Measurements from ENCODE around the gene CXCL3.

Gene CXCL3

GRCh38 chr4:74032064-74032463 lies 6.4 kb downstream of the CXCL3 start:
- DNase-seq (ENCODE audit: low read depth): no peak
- no peak for TF ChIP-seq CTCF (IDR thresholded peaks at IDR 0.05; ENCODE audit: low read depth, low read length, missing control alignments)
- no peak overlapping the region for H3K4me3 ChIP-seq (ENCODE audit: low read depth, low read length)

GRCh38 chr4:74031576-74031975 lies 6.9 kb downstream of the CXCL3 start:
- H3K4me3 ChIP-seq (ENCODE audit: low read depth, low read length): no peak overlapping the region
- no peak for TF ChIP-seq CTCF (IDR thresholded peaks at IDR 0.05; ENCODE audit: low read depth, low read length, missing control alignments)
- no peak for DNase-seq (ENCODE audit: low read depth)

GRCh38 chr4:74030285-74030684 lies 8.2 kb downstream of the CXCL3 start:
- H3K4me3 ChIP-seq (ENCODE audit: low read depth, low read length): no peak overlapping the region
- TF ChIP-seq CTCF (IDR thresholded peaks at IDR 0.05; ENCODE audit: low read depth, low read length, missing control alignments): no peak
- DNase-seq (ENCODE audit: low read depth): no peak

GRCh38 chr4:74028504-74028903 lies 10.0 kb downstream of the CXCL3 start:
- no peak overlapping the region for H3K4me3 ChIP-seq (ENCODE audit: low read depth, low read length)
- no peak for TF ChIP-seq CTCF (IDR thresholded peaks at IDR 0.05; ENCODE audit: low read depth, low read length, missing control alignments)
- no peak for DNase-seq (ENCODE audit: low read depth)

- no peak for TF ChIP-seq CTCF (IDR thresholded peaks at IDR 0.05; ENCODE audit: low read depth, low read length, missing control alignments)
- no peak for DNase-seq (ENCODE audit: low read depth)
Observed at GRCh38 chr4:74023709-74024108, 14.8 kb downstream of the CXCL3 start.

GRCh38 chr4:74021601-74022000 lies 16.9 kb downstream of the CXCL3 start:
- no peak overlapping the region for H3K4me3 ChIP-seq (ENCODE audit: low read depth, low read length)
- no peak for TF ChIP-seq CTCF (IDR thresholded peaks at IDR 0.05; ENCODE audit: low read depth, low read length, missing control alignments)

More at GRCh38 chr4:74023709-74024108, 14.8 kb downstream of the CXCL3 start:
- no peak overlapping the region for H3K4me3 ChIP-seq (ENCODE audit: low read depth, low read length)

GRCh38 chr4:74018771-74019170 lies 19.7 kb downstream of the CXCL3 start:
- DNase-seq (ENCODE audit: low read depth): no peak
- H3K4me3 ChIP-seq (ENCODE audit: low read depth, low read length): no peak overlapping the region
- TF ChIP-seq CTCF (IDR thresholded peaks at IDR 0.05; ENCODE audit: low read depth, low read length, missing control alignments): no peak

More at GRCh38 chr4:74021601-74022000, 16.9 kb downstream of the CXCL3 start:
- DNase-seq (ENCODE audit: low read depth): no peak
